ENCODE results near the gene IGF2R.
"Not testable (repeated sequence)": the region's sequence is repeated elsewhere in the genome, so short reads cannot be mapped to it uniquely, and the experiment has no call there.

Gene IGF2R

DNA sequence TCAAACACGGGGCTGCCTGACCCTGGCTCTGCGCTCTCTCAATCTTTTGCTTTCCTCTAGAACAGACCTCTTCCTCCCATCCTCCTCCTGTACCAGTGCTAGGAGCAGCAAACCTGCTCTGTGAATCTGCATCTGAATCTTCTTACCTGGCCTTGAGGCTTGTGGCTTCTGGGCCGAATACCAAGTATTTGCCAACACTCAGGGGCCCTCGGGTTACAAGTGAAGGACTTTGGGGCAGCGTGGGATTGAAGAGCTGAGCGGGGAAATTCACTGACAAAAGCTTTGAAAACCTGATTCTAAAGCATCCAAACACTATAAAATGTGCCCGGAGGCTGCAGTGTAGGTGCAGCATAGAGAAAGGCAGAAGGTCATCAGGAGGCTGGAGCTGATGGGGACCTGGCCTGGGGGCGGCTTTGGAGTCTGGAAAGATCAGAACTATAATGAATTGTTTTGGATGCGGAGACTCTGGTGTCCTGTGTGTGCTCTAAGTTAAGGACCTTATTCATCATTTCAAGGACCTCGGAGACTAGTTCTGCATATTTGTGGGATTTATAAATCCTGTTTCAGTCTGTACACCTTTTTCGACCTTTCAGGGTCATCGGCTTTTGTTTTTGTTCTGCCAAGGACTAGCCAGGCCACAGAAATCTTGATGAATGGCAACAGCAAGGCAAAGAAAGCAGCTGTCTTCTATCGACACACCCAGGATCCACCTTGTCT lies 16.4 kb upstream of the IGF2R start:
- no peak for DNase-seq

- no peak for DNase-seq
Observed at GRCh38 chr6:159953091-159953601, 15.7 kb upstream of the IGF2R start.

DNA sequence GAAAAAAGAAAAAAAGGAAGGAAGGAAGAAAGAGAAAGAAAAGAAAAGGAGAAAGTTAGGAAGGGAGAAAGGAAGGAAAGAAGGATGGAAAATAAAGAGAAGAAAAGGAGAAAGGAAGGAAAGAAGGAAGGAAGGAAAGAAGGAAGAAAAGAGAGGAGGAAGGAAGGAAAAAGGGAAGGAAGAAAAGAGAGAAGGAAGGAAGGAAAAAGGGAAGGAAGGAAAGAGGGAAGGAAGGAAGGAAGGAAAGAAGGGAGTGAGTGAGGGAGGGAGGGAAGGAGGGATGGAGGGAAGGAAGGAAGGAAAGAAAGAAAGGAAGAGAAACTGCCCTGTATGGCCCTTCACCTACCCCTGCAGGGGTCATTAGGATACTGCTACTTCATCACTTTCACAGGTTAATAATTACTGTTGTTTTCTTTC lies 12.9 kb upstream of the IGF2R start:
- no peak for DNase-seq

GRCh38 chr6:159957071-159957673 lies 11.7 kb upstream of the IGF2R start:
- no peak for DNase-seq

DNA sequence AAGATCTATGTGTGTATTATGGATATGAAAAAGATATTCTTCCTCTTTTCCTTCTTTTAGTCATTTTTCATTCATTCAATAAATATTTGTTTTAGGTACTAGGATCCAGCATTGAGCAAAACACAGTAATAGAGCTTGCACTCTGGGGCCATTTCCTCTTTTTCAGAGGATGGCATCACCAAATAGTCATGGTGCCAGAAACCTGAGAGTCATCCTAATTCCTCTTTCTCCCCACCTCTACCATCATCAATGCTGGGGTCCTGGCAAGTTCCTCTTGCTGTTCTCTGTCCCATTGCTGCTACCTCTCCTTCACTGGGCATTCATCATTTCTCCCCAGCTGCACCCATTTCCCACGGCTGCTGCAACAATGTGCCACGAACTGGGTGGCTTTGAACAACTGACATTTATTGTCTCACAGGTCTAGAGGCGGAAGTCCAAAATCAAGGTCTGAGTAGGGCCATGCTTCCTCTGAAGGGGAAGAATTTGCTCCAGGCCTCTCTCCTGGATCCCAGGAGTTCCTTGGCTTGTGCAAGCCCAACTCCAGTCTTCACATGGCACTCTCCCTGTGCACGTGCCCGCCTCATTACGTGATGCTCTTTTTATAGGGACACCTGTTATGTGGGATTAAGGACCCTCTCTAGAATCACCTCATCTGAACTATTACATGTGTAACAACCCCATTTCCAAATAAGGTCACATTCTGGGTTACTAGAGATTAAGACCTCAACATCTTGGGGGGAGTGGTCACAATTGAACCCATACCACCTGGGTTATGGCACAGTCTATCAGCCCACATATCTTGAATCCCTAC lies 9.5 kb upstream of the IGF2R start:
- DNase-seq: no peak

- no peak for DNase-seq
Observed at GRCh38 chr6:159959976-159960384, 8.9 kb upstream of the IGF2R start.

GRCh38 chr6:159960485-159960884 lies 8.4 kb upstream of the IGF2R start:
- no peak for DNase-seq

- no peak for DNase-seq
Observed at GRCh38 chr6:159961528-159961927, 7.4 kb upstream of the IGF2R start.

DNA sequence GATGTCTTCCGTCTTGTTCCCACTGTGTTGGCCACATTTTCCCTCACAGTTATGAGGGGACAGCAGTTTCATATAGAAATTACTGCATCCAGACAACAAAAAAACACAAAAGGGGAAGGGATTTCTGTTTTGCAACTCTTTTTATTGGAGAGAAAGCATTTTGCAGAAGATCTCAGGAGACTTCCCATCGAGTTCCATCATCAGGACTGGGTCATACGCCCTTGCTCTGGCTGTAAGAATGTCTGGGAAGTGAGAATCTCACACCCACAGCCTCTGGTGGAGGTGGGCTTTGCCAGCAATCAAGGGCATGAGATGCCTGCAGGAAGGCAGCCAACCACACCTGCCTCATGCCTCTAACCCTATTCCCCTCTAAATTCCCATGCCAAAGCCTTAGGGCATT lies 5.8 kb upstream of the IGF2R start:
- DNase-seq: no peak

GRCh38 chr6:159964046-159964445 lies 4.8 kb upstream of the IGF2R start:
- DNase-seq: no peak

DNA sequence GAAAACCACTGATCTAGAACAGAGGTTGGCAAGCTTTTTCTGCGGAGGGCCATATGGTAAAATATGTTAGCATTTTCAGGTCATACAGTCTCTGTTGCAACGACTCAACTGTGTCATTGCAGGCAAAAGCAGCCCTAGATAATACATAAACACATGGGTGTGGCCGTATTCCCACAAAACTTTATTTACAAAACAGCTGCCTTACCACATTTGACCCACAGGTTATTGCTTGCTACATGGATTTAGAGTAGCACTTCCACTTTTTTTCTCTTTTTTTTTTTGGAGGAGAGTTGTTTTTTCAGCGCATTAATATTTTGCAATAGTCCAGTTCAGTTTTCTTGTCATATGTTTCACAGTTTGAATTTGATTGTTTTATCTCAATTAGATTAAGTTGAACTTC lies 2.5 kb upstream of the IGF2R start:
- no peak for DNase-seq

DNA sequence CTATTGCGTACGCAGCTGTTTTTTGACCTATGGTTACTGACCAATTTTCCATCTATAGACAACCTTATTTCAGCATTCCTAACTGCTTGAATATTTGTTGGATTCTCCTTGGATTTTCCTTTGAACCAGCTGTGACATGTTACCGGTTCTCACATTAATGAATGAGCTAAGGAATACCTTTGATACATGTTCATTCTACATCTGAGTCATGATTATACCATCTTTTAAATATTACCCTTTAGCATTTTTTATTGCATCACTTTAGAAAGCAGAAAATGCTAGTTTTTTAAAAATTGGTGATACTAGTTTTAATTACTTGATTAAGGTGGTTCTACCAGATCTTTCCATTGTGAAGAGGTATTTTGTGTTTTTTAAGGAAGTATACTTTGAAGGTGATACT lies 1.9 kb upstream of the IGF2R start:
- DNase-seq: no peak

DNA sequence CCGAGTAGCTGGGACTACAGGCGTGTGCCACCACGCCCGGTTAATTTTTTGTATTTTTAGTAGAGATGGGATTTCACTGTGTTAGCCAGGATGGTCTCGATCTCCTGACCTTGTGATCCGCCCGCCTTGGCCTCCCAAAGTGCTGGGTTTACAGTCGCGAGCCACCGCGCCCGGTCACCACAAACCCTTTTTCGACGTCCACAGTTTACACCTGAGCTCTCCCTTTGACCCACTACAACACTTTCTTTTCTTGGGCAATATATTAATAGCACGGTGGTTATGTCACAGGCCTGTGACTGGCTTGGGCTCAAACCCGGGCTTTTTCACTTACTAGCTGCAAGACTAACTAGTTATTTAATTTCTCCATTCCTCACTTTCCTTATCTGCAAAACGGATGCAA lies 1.3 kb upstream of the IGF2R start:
- DNase-seq: not testable (repeated sequence)

DNA sequence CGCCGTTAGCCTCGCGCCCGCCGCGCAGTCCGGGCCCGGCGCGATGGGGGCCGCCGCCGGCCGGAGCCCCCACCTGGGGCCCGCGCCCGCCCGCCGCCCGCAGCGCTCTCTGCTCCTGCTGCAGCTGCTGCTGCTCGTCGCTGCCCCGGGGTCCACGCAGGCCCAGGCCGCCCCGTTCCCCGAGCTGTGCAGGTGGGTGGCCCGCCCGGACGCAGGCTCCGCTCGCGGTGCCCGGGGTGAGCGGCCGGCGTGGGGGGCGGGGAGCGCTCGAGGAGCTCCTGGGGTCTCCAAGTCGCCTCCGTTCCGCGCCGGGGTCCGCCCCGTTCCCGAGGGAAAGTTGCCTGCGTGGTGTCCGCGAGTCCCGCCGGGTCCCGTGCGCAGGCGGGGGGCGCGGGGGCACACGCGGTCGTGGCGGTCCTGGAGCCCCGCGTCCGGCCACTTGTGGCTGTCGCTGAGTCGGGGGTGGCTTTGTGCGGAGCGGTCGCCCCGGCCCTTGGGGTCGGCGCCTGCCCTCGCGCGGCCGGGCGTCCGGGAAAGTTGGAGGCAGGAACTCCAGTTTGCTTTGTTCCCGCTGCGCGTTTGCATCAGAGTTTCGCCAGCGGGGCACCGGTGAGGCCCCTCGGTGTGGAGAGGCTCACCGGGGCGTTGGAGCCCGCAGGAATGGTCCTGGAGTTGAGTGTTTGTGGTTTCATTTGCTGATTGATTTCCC lies 476 bp downstream of the IGF2R start:
- peak in 1 of 2 experiments; percentile 31 for DNase-seq

DNA sequence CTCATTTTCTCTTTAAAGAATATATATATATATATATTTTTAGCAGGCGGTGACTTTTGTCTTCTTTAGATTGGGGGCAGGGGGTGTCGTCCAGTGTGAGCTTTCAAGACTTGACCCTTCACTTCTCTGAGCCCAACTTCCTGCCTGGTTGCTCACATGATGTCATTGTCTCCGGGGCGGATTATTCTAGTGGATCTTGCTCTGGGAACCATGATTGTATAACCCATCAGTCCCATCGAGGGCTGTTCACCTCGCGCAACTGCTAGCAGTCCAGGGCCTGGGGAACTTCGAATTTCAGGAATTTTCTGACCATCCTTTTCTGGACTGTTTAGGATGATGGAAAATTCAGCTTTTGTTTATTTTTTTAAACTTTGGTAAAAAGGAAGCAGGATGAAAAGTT lies 1.0 kb downstream of the IGF2R start:
- no peak for DNase-seq

- DNase-seq: no peak
Observed at GRCh38 chr6:159970659-159971063, 1.8 kb downstream of the IGF2R start.

DNA sequence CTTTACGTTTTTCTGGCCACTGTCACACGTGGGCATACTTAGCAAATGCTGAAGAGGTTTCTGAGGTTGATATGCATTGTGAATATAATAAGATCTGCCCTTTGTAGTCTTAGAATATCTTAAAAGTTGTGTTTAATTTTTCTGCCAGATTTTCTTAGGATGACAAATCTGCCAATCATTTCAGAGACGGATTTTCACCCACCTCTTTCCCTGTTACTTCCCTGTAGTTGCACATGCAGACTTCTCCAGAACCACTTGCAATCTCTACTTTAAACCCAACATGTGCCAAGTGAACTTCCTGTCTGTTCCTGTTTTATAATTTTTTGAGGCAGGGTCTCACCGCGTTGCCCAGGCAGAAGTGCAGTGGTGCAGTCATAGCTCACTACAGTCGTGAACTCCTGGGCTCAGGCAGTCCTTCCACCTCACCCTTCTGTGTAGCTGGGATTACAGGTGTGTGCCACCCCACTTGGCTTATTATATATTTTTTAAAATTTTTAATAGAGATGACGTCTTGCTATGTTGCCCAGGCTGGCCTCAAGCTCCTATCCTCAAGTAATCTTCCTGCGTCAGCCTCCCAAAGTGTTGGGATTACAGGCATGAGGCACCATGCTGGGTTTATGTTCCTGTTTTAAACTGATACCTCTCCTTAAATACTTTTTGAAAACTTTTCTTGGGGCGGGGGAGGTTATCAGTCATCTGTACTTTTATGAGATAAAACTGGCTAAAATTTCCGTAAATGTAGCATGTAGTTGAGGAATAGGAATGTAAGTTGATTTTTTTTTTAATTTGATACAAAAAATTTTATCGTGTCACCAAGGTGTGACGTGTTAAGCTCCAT lies 2.7 kb downstream of the IGF2R start:
- DNase-seq: no peak

GRCh38 chr6:159972506-159973268 lies 3.8 kb downstream of the IGF2R start:
- no peak for DNase-seq

GRCh38 chr6:159973406-159973805 lies 4.5 kb downstream of the IGF2R start:
- DNase-seq: no peak

DNA sequence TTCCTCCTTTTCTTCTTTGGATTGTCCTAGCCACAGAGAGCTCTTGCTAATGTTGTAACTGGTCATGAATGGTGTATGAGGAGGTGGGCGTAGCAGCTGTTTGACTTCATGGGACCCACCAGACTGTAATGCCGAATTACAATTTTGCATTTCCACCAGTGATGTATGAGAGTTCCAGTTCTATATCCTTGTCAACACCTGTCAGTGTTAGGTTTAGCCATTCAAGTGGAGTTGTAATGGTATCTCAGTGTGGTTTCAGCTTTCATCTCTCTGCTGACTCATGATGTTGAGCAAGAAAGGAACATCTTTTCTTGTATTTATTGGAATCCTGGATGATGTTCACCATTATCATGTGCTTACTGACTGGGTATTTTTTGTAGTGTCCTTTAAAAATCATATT lies 5.1 kb downstream of the IGF2R start:
- no peak for DNase-seq

DNA sequence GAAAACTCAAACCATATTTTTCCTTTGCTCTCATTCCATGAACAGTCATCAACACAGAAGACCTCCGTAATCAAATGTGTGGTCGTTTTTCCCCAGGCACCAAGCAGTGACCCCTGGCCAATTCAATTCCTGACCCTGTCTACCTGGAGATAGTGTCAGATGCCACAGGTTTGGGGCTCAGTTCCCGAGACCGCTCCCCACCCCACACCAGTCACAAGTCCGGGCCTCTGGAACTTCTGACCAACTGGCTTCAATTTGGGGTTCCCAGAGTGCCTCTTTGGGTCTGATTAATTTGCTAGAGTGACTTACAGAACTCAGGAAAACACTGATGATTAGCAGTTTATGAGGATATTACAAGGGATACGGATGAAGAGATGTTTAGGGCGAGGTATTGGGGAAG lies 6.0 kb downstream of the IGF2R start:
- no peak for DNase-seq
